ENCODE measurements around the gene P2RY4. TPM values are rescaled to one million over a fixed set of nuclear protein-coding genes. Genes with fewer than 3 reads are reported as not detected.
"Not testable (repeated sequence)": the region's sequence is repeated elsewhere in the genome, so short reads cannot be mapped to it uniquely, and the experiment has no call there.

P2RY4 gene
- total RNA-seq, 4 donors from 2014 or later = 0.56 to 1.6 TPM; not detected in 2

GRCh38 chrX:70244881-70245280 lies 15.1 kb downstream of the P2RY4 start:
- H3K27me3 ChIP-seq = no peaks in the 10 kb centered on the region
- TF ChIP-seq CTCF (IDR thresholded peaks at IDR 0.05) (no peak), POLR2A (IDR thresholded peaks at IDR 0.05) (no peak)
- no peaks in the 10 kb centered on the region for H3K4me1 ChIP-seq
- no peak overlapping the region for H3K27ac ChIP-seq
- no peak overlapping the region for H3K4me3 ChIP-seq (replicated peaks in 1 of 3)
- 68 to 83% methylated on average over 6 of the region's 6 CpGs for WGBS, 2 donors
- H3K36me3 ChIP-seq = no peaks in the 10 kb centered on the region
- no peaks in the 10 kb centered on the region for H3K9me3 ChIP-seq
- intact Hi-C loops (cut with DNase I) = no loop called here
- DNase-seq = no peak

DNA sequence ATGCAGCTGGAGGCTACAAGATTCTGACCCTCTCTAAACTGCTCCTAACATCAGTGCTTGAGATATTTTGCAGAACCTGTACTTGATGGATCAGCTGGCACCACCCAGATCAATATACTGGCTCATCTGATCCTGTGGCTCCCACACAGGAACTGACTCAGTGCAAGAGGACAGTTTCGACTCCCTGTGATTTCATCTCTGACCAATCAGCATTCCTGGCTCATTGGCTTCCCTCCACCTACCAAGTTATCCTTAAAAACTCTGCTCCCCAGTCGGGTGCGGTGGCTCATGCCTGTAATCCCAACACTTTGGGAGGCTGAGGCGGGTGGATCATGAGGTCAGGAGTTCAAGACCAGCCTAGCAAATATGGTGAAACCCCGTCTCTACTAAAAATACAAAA lies 16.4 kb downstream of the P2RY4 start:
- 77 to 100% methylated on average over 5 of the region's 5 CpGs for WGBS, 2 donors
- H3K27me3 ChIP-seq; H3K9me3 ChIP-seq; H3K27ac ChIP-seq; intact Hi-C loops (cut with DNase I); H3K4me1 ChIP-seq; H3K4me3 ChIP-seq (replicated peaks in 1 of 3); H3K36me3 ChIP-seq; DNase-seq: not testable (repeated sequence)

DNA sequence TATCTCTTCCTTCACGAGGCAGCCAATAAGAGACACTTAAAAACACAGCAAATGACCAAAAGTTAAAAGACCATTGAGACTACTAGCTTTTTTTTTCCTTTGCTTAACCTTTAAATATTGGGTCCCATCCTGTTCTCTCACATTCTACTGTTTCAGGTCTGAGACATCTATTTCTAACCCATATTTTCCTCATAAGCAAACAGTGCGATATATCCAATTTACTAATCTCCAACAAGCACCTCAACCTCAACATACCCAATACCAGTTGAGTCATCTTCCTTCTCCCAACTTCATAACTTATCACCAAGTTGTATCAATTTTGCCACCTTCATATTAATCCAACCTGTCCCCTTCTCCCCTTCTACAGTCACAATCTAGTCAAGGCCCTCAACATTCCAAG lies 18.5 kb downstream of the P2RY4 start:
- no peak for TF ChIP-seq POLR2A (IDR thresholded peaks at IDR 0.05)
- TF ChIP-seq CTCF (IDR thresholded peaks at IDR 0.05) = no peak
- WGBS, 2 donors = 80 to 92% methylated on average over 2 of the region's 2 CpGs
- no peaks in the 10 kb centered on the region for H3K4me1 ChIP-seq
- no peak overlapping the region for H3K27ac ChIP-seq
- no peak overlapping the region for H3K4me3 ChIP-seq (replicated peaks in 1 of 3)
- intact Hi-C loops (cut with DNase I) = no loop called here
- H3K36me3 ChIP-seq = no peaks in the 10 kb centered on the region
- no peak for DNase-seq
- H3K9me3 ChIP-seq = no peaks in the 10 kb centered on the region
- H3K27me3 ChIP-seq = no peaks in the 10 kb centered on the region

DNA sequence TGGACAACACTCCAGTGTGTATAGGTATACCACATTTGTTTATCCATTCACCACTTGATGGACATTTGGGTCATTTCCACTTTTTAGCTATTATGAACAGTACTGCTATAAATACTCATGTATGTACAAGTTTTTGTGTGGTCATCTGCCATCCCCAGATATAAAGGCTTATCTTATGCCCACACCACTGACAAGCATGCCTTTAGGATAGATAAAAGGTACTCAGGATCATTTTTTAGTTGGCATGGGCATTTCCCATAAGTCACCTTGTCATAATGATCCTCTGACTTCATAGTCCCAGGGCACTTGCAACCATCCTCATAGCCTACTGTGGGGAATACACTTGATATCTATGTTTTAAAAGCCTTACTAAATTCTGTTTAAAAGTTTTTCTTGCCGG lies 19.3 kb downstream of the P2RY4 start:
- no peak for DNase-seq
- Histone ChIP-seq H3K9me3 (no peaks in the 10 kb centered on the region), H3K36me3 (no peaks in the 10 kb centered on the region), H3K4me1 (no peaks in the 10 kb centered on the region), H3K27me3 (no peaks in the 10 kb centered on the region), H3K27ac (no peak overlapping the region), H3K4me3 (replicated peaks in 1 of 3) (no peak overlapping the region)
- TF ChIP-seq POLR2A (IDR thresholded peaks at IDR 0.05) (no peak), CTCF (IDR thresholded peaks at IDR 0.05) (no peak)
- whole genome bisulfite sequencing, 2 donors = 60 to 90% methylated on average over 1 of the region's 1 CpG
- intact Hi-C loops (cut with DNase I) = no loop called here

- intact Hi-C loops (cut with DNase I) = no loop called here
- H3K4me1 ChIP-seq = no peaks in the 10 kb centered on the region
- TF ChIP-seq CTCF (IDR thresholded peaks at IDR 0.05) (no peak), POLR2A (IDR thresholded peaks at IDR 0.05) (no peak)
- no peak within 1 kb of the TSS for H3K4me3 ChIP-seq (replicated peaks in 1 of 3)
- no peaks in the 10 kb centered on the region for H3K9me3 ChIP-seq
- H3K36me3 ChIP-seq = no peaks in the 10 kb centered on the region
- no peak for DNase-seq
- 77 to 94% methylated on average over 2 of the region's 3 CpGs for WGBS, 2 donors
- no peak within 1 kb of the TSS for H3K27ac ChIP-seq
- no peaks in the 10 kb centered on the region for H3K27me3 ChIP-seq
Observed at GRCh38 chrX:70234355-70234754, 25.6 kb downstream of the P2RY4 start, which contains the start of gene AWAT1. TSS of gene AWAT1 (plus strand) at chrX:70234655. CDS start at chrX:70234696, 41 bp downstream.

GRCh38 chrX:70231666-70232065 lies 28.3 kb downstream of the P2RY4 start:
- intact Hi-C loops (cut with DNase I) = no loop called here
- Histone ChIP-seq H3K4me1 (no peaks in the 10 kb centered on the region), H3K36me3 (no peaks in the 10 kb centered on the region), H3K9me3 (no peaks in the 10 kb centered on the region), H3K27ac (no peak overlapping the region), H3K27me3 (no peaks in the 10 kb centered on the region), H3K4me3 (replicated peaks in 1 of 3) (no peak overlapping the region)
- no peak for DNase-seq
- no peak for TF ChIP-seq CTCF (IDR thresholded peaks at IDR 0.05)
- TF ChIP-seq POLR2A (IDR thresholded peaks at IDR 0.05) = no peak
- 63 to 79% methylated on average over 4 of the region's 4 CpGs for WGBS, 2 donors
